HG03378 (cell line): ENCODE results near the gene GTF2A1L.
"Not testable (repeated sequence)": the region's sequence is repeated elsewhere in the genome, so short reads cannot be mapped to it uniquely, and the experiment has no call there.

ENCODE experiments used
- ATAC-seq: cut with Tn5 transposase; IDR thresholded peaks from one replicate; pipeline ENCODE4 v1.9.1; 2021; ENCODE audit warnings: mild to moderate bottlenecking, moderate library complexity; ENCODE audit not compliant: unreplicated experiment

Gene GTF2A1L

GRCh38 chr2:48617618-48618017, at the start of gene GTF2A1L:
GTF2A1L (plus strand) TSS chr2:48617856; CDS start chr2:48617875, 19 bp downstream.
- no peak for ATAC-seq

GRCh38 chr2:48568547-48568946, 49.1 kb upstream of the GTF2A1L start:
- ATAC-seq, result no peak

GRCh38 chr2:48569433-48569832, 48.2 kb upstream of the GTF2A1L start:
- no peak for ATAC-seq

GRCh38 chr2:48572816-48573215, 44.8 kb upstream of the GTF2A1L start:
- no peak for ATAC-seq

- ATAC-seq, result no peak
These were observed 43.0 kb upstream of the GTF2A1L start for GRCh38 chr2:48574353-48575287.

- no peak for ATAC-seq
These were observed 39.3 kb upstream of the GTF2A1L start for GRCh38 chr2:48578313-48578712.

- no peak for ATAC-seq
These were observed 33.7 kb upstream of the GTF2A1L start for GRCh38 chr2:48583961-48584360.

GRCh38 chr2:48584551-48584950, 33.1 kb upstream of the GTF2A1L start:
- ATAC-seq, result no peak

- ATAC-seq, result no peak
These were observed 31.2 kb upstream of the GTF2A1L start for GRCh38 chr2:48586433-48586832.

GRCh38 chr2:48587560-48587959, 30.1 kb upstream of the GTF2A1L start:
- ATAC-seq, result no peak

GRCh38 chr2:48587961-48588360, 29.7 kb upstream of the GTF2A1L start:
- no peak for ATAC-seq

- no peak for ATAC-seq
These were observed 28.9 kb upstream of the GTF2A1L start for GRCh38 chr2:48588745-48589144.

GRCh38 chr2:48589170-48589767, 28.4 kb upstream of the GTF2A1L start:
- ATAC-seq, result no peak

GRCh38 chr2:48590017-48590416, 27.6 kb upstream of the GTF2A1L start:
- no peak for ATAC-seq

- ATAC-seq, result no peak
These were observed 25.6 kb upstream of the GTF2A1L start for GRCh38 chr2:48592067-48592466.

GRCh38 chr2:48596751-48597150, 20.9 kb upstream of the GTF2A1L start:
- not testable (repeated sequence) for ATAC-seq

- ATAC-seq, result no peak
These were observed 20.2 kb upstream of the GTF2A1L start for GRCh38 chr2:48597492-48597891.

GRCh38 chr2:48600204-48600813, 17.3 kb upstream of the GTF2A1L start:
- no peak for ATAC-seq

GRCh38 chr2:48600917-48601316, 16.7 kb upstream of the GTF2A1L start:
- ATAC-seq, result no peak

- ATAC-seq, result no peak
These were observed 16.3 kb upstream of the GTF2A1L start for GRCh38 chr2:48601349-48601748.

- no peak for ATAC-seq
These were observed 12.0 kb upstream of the GTF2A1L start for GRCh38 chr2:48605482-48606175.
